Bronchial smooth muscle cell (primary cell): ENCODE measurements around the gene OR6P1. TPM values are rescaled to one million over a fixed set of nuclear protein-coding genes. Genes with fewer than 3 reads are reported as not detected.

Experiments used
- total RNA-seq: library from RNA; depleted of rRNA; stranded (reverse); fragments of >200 nt; gene quantifications from 2 replicates; pipeline ENCODE4 v1.2.1, GENCODE V29; 2014

Gene OR6P1
- not detected in 2 replicates for total RNA-seq

GRCh38 chr1:158570480-158570879 is at the start of gene OR6P1:
TSS of gene OR6P1 (minus strand) at chr1:158570580. CDS start at chr1:158563604, 6,976 bp downstream.

GRCh38 chr1:158604968-158605367 is 34.6 kb upstream of the OR6P1 start, which contains the start of gene OR10Z1:
TSS of gene OR10Z1 (plus strand) at chr1:158605268. CDS start at chr1:158606439, 1,171 bp downstream.

GRCh38 chr1:158579733-158580132 is 9.4 kb upstream of the OR6P1 start, which contains the start of gene OR10X1:
TSS of gene OR10X1 (minus strand) at chr1:158579899. CDS start at chr1:158579899, 0 bp downstream.

GRCh38 chr1:158554352-158554751 is 16.0 kb downstream of the OR6P1 start, which contains the start of gene OR6Y1:
TSS of gene OR6Y1 (minus strand) at chr1:158554405. CDS start at chr1:158548105, 6,300 bp downstream.

Other genes starting within 250 kb of the OR6P1 start
- gene CD1B, start 239.0 kb downstream of the OR6P1 start, total RNA-seq, result not detected in 2 replicates
- not detected in 2 replicates for gene CD1E, start 216.7 kb downstream of the OR6P1 start, total RNA-seq
- gene OR10T2, start 171.1 kb downstream of the OR6P1 start, total RNA-seq, result not detected in 2 replicates
- not detected in 2 replicates for gene OR10K2, start 144.3 kb downstream of the OR6P1 start, total RNA-seq
- gene OR10K1, start 108.7 kb downstream of the OR6P1 start, total RNA-seq, result not detected in 2 replicates
- not detected in 2 replicates for gene OR10R2, start 98.4 kb downstream of the OR6P1 start, total RNA-seq
- gene OR6Y1, start 16.2 kb downstream of the OR6P1 start, total RNA-seq, result not detected in 2 replicates
- not detected in 2 replicates for gene OR10X1, start 9.3 kb upstream of the OR6P1 start, total RNA-seq
- not detected in 2 replicates for gene OR10Z1, start 34.7 kb upstream of the OR6P1 start, total RNA-seq
- 0.52 TPM in 1 of 2 replicates, not detected in the other for gene SPTA1, start 116.1 kb upstream of the OR6P1 start, total RNA-seq
- gene OR6K2, start 130.1 kb upstream of the OR6P1 start, total RNA-seq, result not detected in 2 replicates
- not detected in 2 replicates for gene OR6K3, start 150.1 kb upstream of the OR6P1 start, total RNA-seq
- gene OR6K6, start 184.1 kb upstream of the OR6P1 start, total RNA-seq, result not detected in 2 replicates
- gene OR6N1, start 201.6 kb upstream of the OR6P1 start, total RNA-seq, result not detected in 2 replicates
- gene OR6N2, start 210.6 kb upstream of the OR6P1 start, total RNA-seq, result not detected in 2 replicates